PC-9 (cell line): ENCODE data around the gene ALAD.

Experiments
- EZH2 ChIP-seq: fragments of 200-600 bp; sonication (generic); IDR thresholded peaks from 2 replicates; pipeline ENCODE4 v1.8.0; 2017; ENCODE audit warnings: antibody characterized with exemption, low read depth
- TF ChIP-seq, protein P1 (sequence below): fragments of 200-600 bp; sonication (generic); conservative IDR thresholded peaks from 2 replicates; pipeline ENCODE4 v1.6.1; 2017; ENCODE audit warnings: mixed run types, antibody characterized with exemption, mild to moderate bottlenecking, moderate library complexity

DNA sequence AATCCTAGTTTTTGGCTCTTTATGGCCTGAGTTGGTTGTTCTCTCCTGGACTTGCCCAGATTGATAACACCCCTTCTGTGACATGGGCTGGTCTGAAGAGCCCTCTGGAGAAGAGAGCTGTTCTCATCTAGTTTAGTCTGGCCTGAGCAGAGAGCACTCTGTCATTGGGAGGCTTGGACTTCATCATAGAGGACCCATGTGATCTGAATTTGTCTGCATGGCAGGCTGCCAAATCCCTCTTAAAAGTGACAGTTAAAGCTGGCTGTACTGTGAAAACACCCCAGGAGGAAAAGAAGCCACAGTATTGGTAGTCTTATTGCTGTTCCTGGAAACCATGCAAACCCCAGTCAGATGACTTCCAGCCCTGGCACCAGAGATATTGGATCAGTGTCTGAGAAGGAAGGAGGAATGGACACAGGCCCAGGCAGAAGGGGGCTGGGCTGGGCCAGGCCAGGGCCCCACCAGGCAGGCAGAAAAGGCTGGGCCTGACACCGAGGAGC is 57.3 kb downstream of the ALAD start:
- no peak for TF ChIP-seq EZH2
- TF ChIP-seq, protein P1, sequence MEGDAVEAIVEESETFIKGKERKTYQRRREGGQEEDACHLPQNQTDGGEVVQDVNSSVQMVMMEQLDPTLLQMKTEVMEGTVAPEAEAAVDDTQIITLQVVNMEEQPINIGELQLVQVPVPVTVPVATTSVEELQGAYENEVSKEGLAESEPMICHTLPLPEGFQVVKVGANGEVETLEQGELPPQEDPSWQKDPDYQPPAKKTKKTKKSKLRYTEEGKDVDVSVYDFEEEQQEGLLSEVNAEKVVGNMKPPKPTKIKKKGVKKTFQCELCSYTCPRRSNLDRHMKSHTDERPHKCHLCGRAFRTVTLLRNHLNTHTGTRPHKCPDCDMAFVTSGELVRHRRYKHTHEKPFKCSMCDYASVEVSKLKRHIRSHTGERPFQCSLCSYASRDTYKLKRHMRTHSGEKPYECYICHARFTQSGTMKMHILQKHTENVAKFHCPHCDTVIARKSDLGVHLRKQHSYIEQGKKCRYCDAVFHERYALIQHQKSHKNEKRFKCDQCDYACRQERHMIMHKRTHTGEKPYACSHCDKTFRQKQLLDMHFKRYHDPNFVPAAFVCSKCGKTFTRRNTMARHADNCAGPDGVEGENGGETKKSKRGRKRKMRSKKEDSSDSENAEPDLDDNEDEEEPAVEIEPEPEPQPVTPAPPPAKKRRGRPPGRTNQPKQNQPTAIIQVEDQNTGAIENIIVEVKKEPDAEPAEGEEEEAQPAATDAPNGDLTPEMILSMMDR, result no peak
